HG02981 (cell line): ENCODE data around the gene IMP4.

Experiments
- ATAC-seq: cut with Tn5 transposase; IDR thresholded peaks from one replicate; pipeline ENCODE4 v1.9.1; 2021; ENCODE audit warnings: mild to moderate bottlenecking, moderate library complexity; ENCODE audit not compliant: unreplicated experiment

The IMP4 gene

DNA sequence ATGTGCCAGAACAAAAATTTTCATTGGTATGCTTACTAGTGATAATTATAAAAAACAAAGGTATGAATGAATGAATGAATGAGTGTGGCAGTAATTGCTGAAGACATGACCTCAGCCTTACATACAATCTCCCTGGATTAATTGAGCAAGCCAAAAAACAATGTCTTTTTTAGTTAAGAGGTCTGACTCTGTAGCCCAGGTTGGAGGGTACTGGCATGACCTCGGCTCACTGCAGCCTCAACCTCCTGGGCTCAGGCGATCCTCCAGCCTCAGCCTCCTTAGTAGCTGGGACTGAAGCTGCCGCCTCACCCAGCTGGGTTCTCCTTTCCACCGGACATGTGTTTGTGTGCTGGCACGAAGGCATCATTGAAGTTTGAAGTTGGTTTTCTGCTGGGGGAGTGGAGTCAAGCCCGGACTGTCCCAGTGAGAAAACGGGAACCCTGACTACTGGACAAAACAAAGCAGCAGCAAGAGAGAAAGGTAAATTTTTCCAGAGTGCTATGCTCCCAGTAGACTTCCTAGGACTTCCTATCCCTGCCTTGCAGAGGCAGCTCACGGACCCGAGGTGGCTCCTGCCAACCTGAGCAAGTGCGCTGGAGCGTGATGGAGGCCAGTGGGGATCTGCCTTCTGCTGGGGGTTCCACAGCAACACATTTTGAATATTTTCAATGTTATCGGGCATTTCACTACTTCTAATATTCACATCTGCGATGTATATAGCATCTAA lies 6.4 kb upstream of the IMP4 start:
- ATAC-seq, result no peak

GRCh38 chr2:130336877-130337734 lies 5.6 kb upstream of the IMP4 start:
- no peak for ATAC-seq

- no peak for ATAC-seq
Measured at GRCh38 chr2:130337735-130338325, 4.9 kb upstream of the IMP4 start.

GRCh38 chr2:130338793-130339345 lies 3.8 kb upstream of the IMP4 start:
- no peak for ATAC-seq

GRCh38 chr2:130339885-130340745 lies 2.6 kb upstream of the IMP4 start:
- ATAC-seq, result no peak

GRCh38 chr2:130341562-130342019 lies 1.1 kb upstream of the IMP4 start:
- ATAC-seq, result no peak

DNA sequence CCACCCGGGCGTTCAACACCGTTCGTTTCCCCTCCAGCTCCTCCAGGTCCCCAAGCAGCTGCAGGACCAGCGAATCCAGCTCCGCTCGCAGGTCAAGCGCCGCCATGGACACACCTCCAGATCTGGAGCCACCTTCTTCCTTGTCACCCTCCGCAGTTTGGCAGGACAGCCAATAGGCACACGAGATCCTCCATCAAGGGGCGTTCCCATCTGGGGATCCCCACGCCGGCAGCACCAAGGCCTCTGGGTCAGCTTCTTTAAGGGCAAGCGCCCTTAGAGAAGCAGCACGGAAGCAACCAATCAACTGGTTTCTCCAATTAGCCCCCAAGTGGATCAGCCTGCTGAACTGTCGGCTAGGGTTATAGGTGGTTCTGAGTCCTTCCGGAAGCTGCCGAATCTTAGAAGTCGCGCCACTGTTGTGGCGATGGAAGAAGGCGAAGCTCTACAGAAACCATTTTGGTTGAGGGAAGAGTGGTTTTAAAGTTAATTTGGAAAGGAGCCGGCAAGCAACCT lies 621 bp upstream of the IMP4 start:
- ATAC-seq, result peak; percentile 74

GRCh38 chr2:130344578-130344977 lies 1.9 kb downstream of the IMP4 start:
- ATAC-seq, result no peak

- ATAC-seq, result no peak
Measured at GRCh38 chr2:130345091-130345490, 2.4 kb downstream of the IMP4 start.

GRCh38 chr2:130345611-130346010 lies 2.9 kb downstream of the IMP4 start:
- no peak for ATAC-seq

- ATAC-seq, result no peak
Measured at GRCh38 chr2:130346041-130346740, 3.5 kb downstream of the IMP4 start.

GRCh38 chr2:130346741-130347066 lies 4.0 kb downstream of the IMP4 start:
- no peak for ATAC-seq

DNA sequence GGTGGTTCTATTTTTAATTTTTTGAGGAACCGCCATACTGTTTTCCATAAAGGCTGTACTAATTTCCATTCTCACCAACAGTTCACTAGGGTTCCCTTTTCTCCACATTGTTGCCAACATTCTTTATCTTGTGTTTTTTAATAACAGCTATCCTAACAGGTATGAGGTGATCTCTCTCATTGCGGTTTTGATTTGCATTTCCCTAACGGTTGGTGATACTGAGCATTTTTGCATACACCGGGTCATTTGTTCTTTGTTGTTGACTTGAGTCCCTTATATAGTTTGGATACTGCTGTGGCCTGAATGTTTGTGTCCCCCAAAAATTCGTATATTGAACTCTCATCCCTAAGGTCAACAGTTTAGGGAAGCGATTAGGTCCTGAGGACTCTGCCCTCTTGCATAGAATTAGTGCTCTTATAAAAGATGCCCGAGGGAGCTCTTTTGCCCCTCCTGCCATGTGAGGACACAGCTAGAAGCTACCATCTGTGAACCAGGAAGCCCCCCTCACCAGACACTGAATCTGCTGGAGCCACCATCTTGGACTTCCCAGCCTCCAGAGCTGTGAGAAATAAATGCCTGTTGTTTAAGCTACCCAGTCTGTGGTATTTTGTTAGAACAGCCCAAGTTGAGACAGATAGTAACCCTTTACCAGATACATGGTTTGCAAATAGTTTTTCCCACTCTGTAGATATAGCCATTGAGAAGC lies 4.7 kb downstream of the IMP4 start:
- no peak for ATAC-seq

- no peak for ATAC-seq
Measured at GRCh38 chr2:130349174-130349573, 6.5 kb downstream of the IMP4 start.

GRCh38 chr2:130351711-130352110 lies 9.0 kb downstream of the IMP4 start:
- no peak for ATAC-seq

DNA sequence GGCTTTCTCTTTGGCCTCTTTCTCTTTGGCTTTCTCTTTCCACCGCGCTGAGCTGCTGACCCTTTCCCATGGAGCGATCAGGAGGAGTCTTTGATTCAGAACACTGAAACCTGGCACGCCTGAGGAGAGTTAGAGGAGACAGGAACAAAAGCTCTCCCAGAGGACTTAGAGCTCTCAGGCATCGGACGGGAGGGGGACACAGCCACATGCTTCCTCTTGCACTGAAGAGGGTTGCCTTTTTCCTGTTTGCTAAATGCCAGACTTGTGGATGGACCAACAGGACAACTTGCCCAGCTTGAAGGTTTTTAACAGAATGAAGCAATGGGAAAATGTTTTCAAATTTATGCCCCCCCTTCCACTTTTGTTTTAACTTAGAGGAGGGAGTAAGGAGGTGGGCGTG lies 9.5 kb downstream of the IMP4 start:
- ATAC-seq, result no peak

- ATAC-seq, result no peak
Measured at GRCh38 chr2:130353291-130354138, 10.8 kb downstream of the IMP4 start.

DNA sequence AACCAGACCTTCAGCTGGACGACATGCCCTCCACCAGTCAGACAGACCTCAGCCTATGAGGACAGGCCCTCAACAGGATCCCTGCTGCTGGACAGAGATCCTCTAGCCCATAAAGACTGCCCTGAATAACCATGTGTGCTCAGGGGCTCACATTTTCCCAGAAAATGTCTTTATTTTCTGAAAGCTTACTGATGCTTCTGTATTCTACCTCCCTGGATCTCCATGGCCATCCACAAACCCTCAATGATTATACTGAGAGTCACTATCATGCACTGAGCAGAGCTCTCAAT lies 11.4 kb downstream of the IMP4 start:
- ATAC-seq, result no peak

- ATAC-seq, result no peak
Measured at GRCh38 chr2:130355172-130355577, 12.5 kb downstream of the IMP4 start.
